Gastrocnemius medialis (tissue), 4 donors: ENCODE measurements around the gene DSTYK. TPM values are rescaled to one million over a fixed set of nuclear protein-coding genes. Genes with fewer than 3 reads are reported as not detected.

Source experiments
- ATAC-seq, 2 donors: fragments of 150-250 bp; one replicate each; pipeline ENCODE4 v1.9.1; 2016
- DNase-seq, 2 donors: peaks; one replicate each; pipeline ENCODE4 v3.0.0-alpha.2; 2019
- H3K27ac ChIP-seq, 4 donors: fragments of 200-600 bp; sonication (generic); 1 replicate in 1 of 4; 2 replicates in 3 of 4; pipeline ENCODE4 v1.5.1; 2016 to 2018; ENCODE audit warnings: mild to moderate bottlenecking in 2 of 4, moderate library complexity in 1 of 4
- H3K27me3 ChIP-seq, 3 donors: fragments of 200-600 bp; sonication (generic) in 2 of 3; 1 replicate in 1 of 3; 2 replicates in 2 of 3; pipeline versions ENCODE4 v1.5.1 to v1.6.0; 2016 to 2019; ENCODE audit warnings: mild to moderate bottlenecking in 1 of 3, moderate library complexity in 1 of 3
- H3K36me3 ChIP-seq, 2 donors: fragments of 200-600 bp; sonication (generic) in 1 of 2; one replicate each; pipeline ENCODE4 v1.5.1; 2017 to 2018
- H3K4me1 ChIP-seq, 2 donors: fragments of 200-600 bp; sonication (generic) in 1 of 2; one replicate each; pipeline ENCODE4 v1.5.1; 2016 to 2017; ENCODE audit warnings: mild to moderate bottlenecking in 2 of 2
- H3K4me3 ChIP-seq, 4 donors: fragments of 200-600 bp; sonication (generic) in 3 of 4; 1 replicate in 1 of 4; 2 replicates in 3 of 4; pipeline ENCODE4 v1.5.1; 2016 to 2019; ENCODE audit warnings: mild to moderate bottlenecking in 2 of 4
- H3K9me3 ChIP-seq, 3 donors: fragments of 200-600 bp; sonication (generic) in 2 of 3; 1 replicate in 1 of 3; 2 replicates in 2 of 3; pipeline ENCODE4 v1.5.1; 2016 to 2019
- POLR2A ChIP-seq, 2 donors: fragments of 450-650 bp; IDR thresholded peaks; one replicate each; pipeline ENCODE4 v1.6.1; 2017; ENCODE audit warnings: antibody characterized with exemption in 2 of 2, mild to moderate bottlenecking in 2 of 2, moderate library complexity in 2 of 2
- in situ Hi-C, 4 donors: fragments of 200-750 bp; cut with MboI; loops; one replicate each; pipeline versions ENCODE4 v1.15.0 to v1.8.0; 2017; ENCODE audit warnings: low sequenced_read_pairs in 4 of 4
- intact Hi-C: fragments of 100-400 bp; cut with DNase I; formaldehyde crosslinking; loops from one replicate; pipeline ENCODE4 v1.15.1; 2023; ENCODE audit warnings: low total_unique reads
- total RNA-seq, 4 donors: library from RNA; depleted of rRNA; stranded (reverse); fragments of >200 nt; gene quantifications; one replicate each; pipeline versions ENCODE4 v1.1.0 to v1.2.3, GENCODE V29; 2016
- TF ChIP-seq, protein P1 (sequence below), 5 experiments: fragments of 450-650 bp in 3 of 5; fragments of 200-600 bp in 2 of 5; sonication (generic) in 2 of 5; IDR thresholded peaks in 4 of 5; conservative IDR thresholded peaks in 1 of 5; 1 replicate in 4 of 5; 2 replicates in 1 of 5; pipeline ENCODE4 v1.5.1; 2016 to 2019; ENCODE audit warnings: antibody characterized with exemption in 5 of 5, mild to moderate bottlenecking in 3 of 5, moderate library complexity in 3 of 5

The DSTYK gene, protein sequence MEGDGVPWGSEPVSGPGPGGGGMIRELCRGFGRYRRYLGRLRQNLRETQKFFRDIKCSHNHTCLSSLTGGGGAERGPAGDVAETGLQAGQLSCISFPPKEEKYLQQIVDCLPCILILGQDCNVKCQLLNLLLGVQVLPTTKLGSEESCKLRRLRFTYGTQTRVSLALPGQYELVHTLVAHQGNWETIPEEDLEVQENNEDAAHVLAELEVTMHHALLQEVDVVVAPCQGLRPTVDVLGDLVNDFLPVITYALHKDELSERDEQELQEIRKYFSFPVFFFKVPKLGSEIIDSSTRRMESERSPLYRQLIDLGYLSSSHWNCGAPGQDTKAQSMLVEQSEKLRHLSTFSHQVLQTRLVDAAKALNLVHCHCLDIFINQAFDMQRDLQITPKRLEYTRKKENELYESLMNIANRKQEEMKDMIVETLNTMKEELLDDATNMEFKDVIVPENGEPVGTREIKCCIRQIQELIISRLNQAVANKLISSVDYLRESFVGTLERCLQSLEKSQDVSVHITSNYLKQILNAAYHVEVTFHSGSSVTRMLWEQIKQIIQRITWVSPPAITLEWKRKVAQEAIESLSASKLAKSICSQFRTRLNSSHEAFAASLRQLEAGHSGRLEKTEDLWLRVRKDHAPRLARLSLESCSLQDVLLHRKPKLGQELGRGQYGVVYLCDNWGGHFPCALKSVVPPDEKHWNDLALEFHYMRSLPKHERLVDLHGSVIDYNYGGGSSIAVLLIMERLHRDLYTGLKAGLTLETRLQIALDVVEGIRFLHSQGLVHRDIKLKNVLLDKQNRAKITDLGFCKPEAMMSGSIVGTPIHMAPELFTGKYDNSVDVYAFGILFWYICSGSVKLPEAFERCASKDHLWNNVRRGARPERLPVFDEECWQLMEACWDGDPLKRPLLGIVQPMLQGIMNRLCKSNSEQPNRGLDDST
- total RNA-seq = 10 to 100 TPM; 12.2 to 15.8 (median 13.9) TPM

DNA sequence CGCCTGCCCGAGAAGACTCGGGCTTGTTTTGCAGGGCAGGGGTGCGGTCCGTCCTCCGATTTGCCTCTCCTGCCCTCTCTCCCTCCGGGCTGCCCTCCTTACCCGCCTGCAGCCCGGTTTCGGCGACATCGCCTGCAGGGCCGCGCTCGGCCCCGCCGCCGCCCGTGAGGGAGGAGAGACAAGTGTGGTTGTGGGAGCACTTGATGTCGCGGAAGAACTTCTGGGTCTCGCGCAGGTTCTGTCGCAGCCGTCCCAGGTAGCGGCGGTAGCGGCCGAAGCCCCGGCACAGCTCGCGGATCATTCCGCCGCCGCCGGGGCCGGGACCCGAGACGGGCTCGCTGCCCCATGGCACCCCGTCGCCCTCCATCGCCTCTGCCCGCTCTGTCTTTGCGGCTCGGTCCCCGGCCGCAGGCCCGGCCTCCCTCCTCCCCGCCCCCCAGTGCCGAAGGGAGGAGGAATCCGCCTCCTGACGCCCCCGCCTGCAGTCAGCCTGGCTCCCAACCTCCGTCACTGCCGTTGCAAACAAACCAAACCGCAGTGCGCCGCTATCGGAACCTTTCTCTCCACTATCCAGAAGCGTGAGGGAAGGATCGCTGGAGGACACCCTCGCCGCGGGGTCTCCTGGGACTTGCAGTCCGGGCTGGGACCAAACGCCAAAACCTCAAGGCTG is at the start of gene DSTYK:
Gene DSTYK (minus strand): TSS at position 534 of the 670 bp plus-strand sequence. CDS start 167 bp downstream, at position 367.
- ATAC-seq (peak; percentile 96), DNase-seq (peak; percentile 91 to 92)
- Histone ChIP-seq H3K27ac (peak within 1 kb of the TSS; percentile 87 to 96 (median 92)), H3K9me3 (no peaks in the 10 kb centered on the region), H3K27me3 (no peaks in the 10 kb centered on the region), H3K4me3 (peak within 1 kb of the TSS; percentile 67 to 98 (median 91)), H3K4me1 (peaks cover 17 to 29% of the 10 kb centered on the region in 2 donors), H3K36me3 (no peaks in the 10 kb centered on the region)
- TF ChIP-seq, protein P1, sequence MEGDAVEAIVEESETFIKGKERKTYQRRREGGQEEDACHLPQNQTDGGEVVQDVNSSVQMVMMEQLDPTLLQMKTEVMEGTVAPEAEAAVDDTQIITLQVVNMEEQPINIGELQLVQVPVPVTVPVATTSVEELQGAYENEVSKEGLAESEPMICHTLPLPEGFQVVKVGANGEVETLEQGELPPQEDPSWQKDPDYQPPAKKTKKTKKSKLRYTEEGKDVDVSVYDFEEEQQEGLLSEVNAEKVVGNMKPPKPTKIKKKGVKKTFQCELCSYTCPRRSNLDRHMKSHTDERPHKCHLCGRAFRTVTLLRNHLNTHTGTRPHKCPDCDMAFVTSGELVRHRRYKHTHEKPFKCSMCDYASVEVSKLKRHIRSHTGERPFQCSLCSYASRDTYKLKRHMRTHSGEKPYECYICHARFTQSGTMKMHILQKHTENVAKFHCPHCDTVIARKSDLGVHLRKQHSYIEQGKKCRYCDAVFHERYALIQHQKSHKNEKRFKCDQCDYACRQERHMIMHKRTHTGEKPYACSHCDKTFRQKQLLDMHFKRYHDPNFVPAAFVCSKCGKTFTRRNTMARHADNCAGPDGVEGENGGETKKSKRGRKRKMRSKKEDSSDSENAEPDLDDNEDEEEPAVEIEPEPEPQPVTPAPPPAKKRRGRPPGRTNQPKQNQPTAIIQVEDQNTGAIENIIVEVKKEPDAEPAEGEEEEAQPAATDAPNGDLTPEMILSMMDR (IDR thresholded peaks at IDR 0.05 in 4 of 5, conservative IDR thresholded peaks at IDR 0.05 in 1 of 5) = no peak
- TF ChIP-seq POLR2A (IDR thresholded peaks at IDR 0.05) = peak; percentile 78 to 83
- in situ Hi-C loops = no loop called here
- intact Hi-C loops = loop anchor here (1.0 to 5.0 kb wide), 3 partner anchors 18 to 89 kb away; partner anchors contain the start of gene RBBP5

DNA sequence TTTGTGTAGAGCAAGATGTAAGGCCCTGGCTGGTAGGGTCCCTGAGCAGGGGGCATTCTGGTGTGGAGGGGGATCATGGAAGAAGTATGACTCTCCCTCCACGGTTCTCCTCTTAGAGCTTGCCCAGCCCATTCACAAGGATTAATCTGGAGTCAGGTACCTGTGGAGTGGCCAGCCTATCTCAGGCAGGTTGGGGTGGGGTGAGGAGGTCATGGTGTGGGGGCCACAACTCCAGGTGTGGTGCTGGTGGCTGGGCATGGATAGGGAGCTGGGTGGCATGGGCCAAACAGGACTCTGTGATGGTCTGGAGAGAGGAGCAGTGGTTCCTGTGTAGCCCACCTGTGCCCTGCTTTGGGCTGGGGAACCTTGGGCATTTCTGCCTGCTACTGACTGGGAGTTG is 48.5 kb upstream of the DSTYK start:
- Histone ChIP-seq H3K36me3 (no peaks in the 10 kb centered on the region), H3K27ac (peak overlapping the region; percentile 67 to 81 (median 74)), H3K27me3 (no peaks in the 10 kb centered on the region), H3K4me3 (no peak overlapping the region), H3K4me1 (peaks cover 40 to 51% of the 10 kb centered on the region in 2 donors), H3K9me3 (no peaks in the 10 kb centered on the region)
- DNase-seq = no peak
- no peak for ATAC-seq
- in situ Hi-C loops (loop anchor here (5.0 to 25.0 kb wide), 4 partner anchors 135 to 288 kb away; partner anchors contain the start of gene RBBP5 (in 1 of the 4)), intact Hi-C loops (loop anchor here (5.0 kb wide), 3 partner anchors 83 to 273 kb away; partner anchors contain the start of gene RBBP5)
- TF ChIP-seq, protein P1 (IDR thresholded peaks at IDR 0.05 in 4 of 5, conservative IDR thresholded peaks at IDR 0.05 in 1 of 5) = no peak
- TF ChIP-seq POLR2A (IDR thresholded peaks at IDR 0.05) = no peak

DNA sequence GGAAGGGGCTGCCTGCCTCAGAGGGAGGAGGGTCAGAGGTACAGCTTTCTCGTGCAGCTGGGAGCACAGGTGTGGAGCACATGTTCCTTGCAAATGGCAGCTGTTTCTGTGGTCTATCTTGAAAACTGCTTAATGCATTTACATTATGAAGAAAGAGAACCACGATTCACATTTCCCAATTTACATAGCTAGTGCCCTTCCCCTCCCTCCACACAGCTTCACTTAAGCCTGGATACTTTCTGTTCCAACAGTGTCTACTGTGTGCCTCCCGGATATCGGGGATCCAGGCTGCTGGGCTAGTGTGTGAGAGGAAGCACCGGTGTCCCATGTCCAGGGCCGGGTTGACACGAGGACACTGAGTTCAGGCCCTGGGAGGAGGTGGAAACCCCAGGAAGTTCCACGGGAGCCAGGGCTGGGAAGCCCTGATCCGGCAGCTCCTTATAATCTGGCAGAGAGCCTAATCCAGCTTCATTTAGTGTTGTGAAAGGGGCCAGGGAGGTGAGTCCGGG is 47.9 kb upstream of the DSTYK start:
- no peaks in the 10 kb centered on the region for H3K36me3 ChIP-seq
- no peaks in the 10 kb centered on the region for H3K9me3 ChIP-seq
- in situ Hi-C loops (loop anchor here (5.0 to 25.0 kb wide), 4 partner anchors 135 to 287 kb away; partner anchors contain the start of gene RBBP5 (in 1 of the 4)), intact Hi-C loops (loop anchor here (5.0 kb wide), 3 partner anchors 82 to 272 kb away; partner anchors contain the start of gene RBBP5)
- peaks cover 40 to 55% of the 10 kb centered on the region in 2 donors for H3K4me1 ChIP-seq
- H3K27me3 ChIP-seq = no peaks in the 10 kb centered on the region
- ATAC-seq = peak in 1 of 2 donors; percentile 35
- TF ChIP-seq POLR2A (IDR thresholded peaks at IDR 0.05) = no peak
- TF ChIP-seq, protein P1 (IDR thresholded peaks at IDR 0.05 in 4 of 5, conservative IDR thresholded peaks at IDR 0.05 in 1 of 5) = no peak
- peak overlapping the region; percentile 67 to 81 (median 74) for H3K27ac ChIP-seq
- H3K4me3 ChIP-seq = no peak overlapping the region
- DNase-seq = peak in 1 of 2 donors; percentile 47

DNA sequence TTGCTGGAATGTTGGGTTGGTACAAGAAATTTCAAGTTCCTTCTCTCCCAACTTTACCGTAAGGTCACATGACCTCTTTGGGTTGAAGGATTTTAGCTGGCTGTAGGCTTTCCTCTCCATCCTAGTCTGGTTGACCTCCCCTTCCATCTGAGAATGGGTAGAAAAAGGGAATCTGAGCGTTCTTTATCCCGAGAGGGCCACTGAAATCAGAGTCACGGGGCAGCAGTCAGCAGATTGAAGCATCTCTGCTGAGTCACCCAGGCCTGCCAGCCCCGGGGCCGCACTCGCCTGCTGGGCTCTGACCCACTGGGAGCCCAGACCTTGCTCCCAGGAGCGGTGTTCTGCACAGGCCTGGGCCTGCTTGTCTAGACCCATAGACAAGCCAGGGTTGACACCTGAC is 47.2 kb upstream of the DSTYK start:
- DNase-seq (peak in 1 of 2 donors; percentile 66), ATAC-seq (peak; percentile 32 to 44)
- TF ChIP-seq POLR2A (IDR thresholded peaks at IDR 0.05) = peak in 1 of 2 donors; percentile 37
- TF ChIP-seq, protein P1 (IDR thresholded peaks at IDR 0.05 in 4 of 5, conservative IDR thresholded peaks at IDR 0.05 in 1 of 5) = no peak
- intact Hi-C loops = loop anchor here (5.0 kb wide), 3 partner anchors 81 to 271 kb away; partner anchors contain the start of gene RBBP5
- H3K4me1 ChIP-seq = peaks cover 40 to 57% of the 10 kb centered on the region in 2 donors
- H3K27me3 ChIP-seq = no peaks in the 10 kb centered on the region
- no peaks in the 10 kb centered on the region for H3K36me3 ChIP-seq
- in situ Hi-C loops = loop anchor here (5.0 to 25.0 kb wide), 4 partner anchors 134 to 286 kb away; partner anchors contain the start of gene RBBP5 (in 1 of the 4)
- peak overlapping the region; percentile 67 to 81 (median 74) for H3K27ac ChIP-seq
- no peak overlapping the region for H3K4me3 ChIP-seq
- H3K9me3 ChIP-seq = no peaks in the 10 kb centered on the region
